PC-9 (cell line): ENCODE results near the gene DSG3. TPM values are rescaled to one million over a fixed set of nuclear protein-coding genes. Genes with fewer than 3 reads are reported as not detected.

Experiments
- BruUV-seq: library from RNA; stranded (reverse); fragments of 400-500 nt; replicated peaks from 2 replicates; lab custom pipeline; 2021; lab: Mats Ljungman, UMichigan
- CTCF ChIA-PET: fragments of 300-600 bp; sonication (Branson Sonifier 250); formaldehyde crosslinking; loops from one replicate; lab custom pipeline; 2022; ENCODE audit warnings: antibody characterized with exemption; lab: Charles Lee
- POLR2A ChIA-PET: fragments of 300-600 bp; sonication (Branson Sonifier 250); formaldehyde crosslinking; loops from one replicate; lab custom pipeline; 2022; ENCODE audit warnings: antibody characterized with exemption; ENCODE audit not compliant: unreplicated experiment; lab: Charles Lee
- DNase-seq, 2 experiments: peaks; one replicate each; pipeline versions ENCODE4 v3.0.0 to v3.0.0-alpha.2; 2015 to 2022; ENCODE audit warnings: mixed read lengths in 1 of 2
- H2AFZ ChIP-seq: fragments of 200-600 bp; sonication (generic); 2 replicates; pipeline ENCODE4 v1.8.1; 2017; ENCODE audit warnings: antibody characterized with exemption
- H3F3A ChIP-seq: fragments of 200-600 bp; sonication (generic); 2 replicates; pipeline ENCODE4 v1.8.1; 2017; ENCODE audit warnings: antibody characterized with exemption, mild to moderate bottlenecking, low read depth; ENCODE audit not compliant: insufficient read depth
- H3K27ac ChIP-seq: fragments of 200-600 bp; sonication (generic); 2 replicates; pipeline ENCODE4 v1.6.1; 2016; ENCODE audit warnings: mixed run types
- H3K27me3 ChIP-seq: fragments of 200-600 bp; sonication (generic); 2 replicates; pipeline ENCODE4 v1.6.1; 2016; ENCODE audit warnings: low read depth, mixed run types; ENCODE audit not compliant: insufficient read depth
- H3K36me3 ChIP-seq: fragments of 200-600 bp; sonication (generic); 2 replicates; pipeline ENCODE4 v1.6.1; 2016; ENCODE audit warnings: low read depth, mixed run types
- H3K4me1 ChIP-seq: fragments of 200-600 bp; sonication (generic); replicated peaks from 2 replicates; pipeline ENCODE4 v1.6.1; 2016; ENCODE audit warnings: mixed run types; ENCODE audit not compliant: insufficient read depth
- H3K4me2 ChIP-seq: fragments of 200-600 bp; sonication (generic); 2 replicates; pipeline ENCODE4 v1.6.1; 2017; ENCODE audit warnings: mixed run types
- H3K4me3 ChIP-seq: fragments of 200-600 bp; sonication (generic); 2 replicates; pipeline ENCODE4 v1.6.1; 2016; ENCODE audit warnings: mixed run types
- H3K79me2 ChIP-seq: fragments of 200-600 bp; sonication (generic); 2 replicates; pipeline ENCODE4 v1.6.1; 2017; ENCODE audit warnings: low read depth, mixed run types
- H3K9me2 ChIP-seq: fragments of 200-600 bp; sonication (generic); 2 replicates; pipeline ENCODE4 v1.8.1; 2017; ENCODE audit warnings: mild to moderate bottlenecking; ENCODE audit not compliant: insufficient read depth
- H3K9me3 ChIP-seq: fragments of 200-600 bp; sonication (generic); 2 replicates; pipeline ENCODE4 v1.8.1; 2016; ENCODE audit warnings: low read depth; ENCODE audit not compliant: insufficient read depth
- H4K20me1 ChIP-seq: fragments of 200-600 bp; sonication (generic); 2 replicates; pipeline ENCODE4 v1.8.1; 2017; ENCODE audit not compliant: insufficient read depth
- CTCF ChIP-seq: fragments of 200-600 bp; sonication (generic); conservative IDR thresholded peaks from 2 replicates; pipeline ENCODE4 v1.6.1; 2017; ENCODE audit warnings: mixed run types, antibody characterized with exemption, mild to moderate bottlenecking, moderate library complexity
- EZH2 ChIP-seq: fragments of 200-600 bp; sonication (generic); IDR thresholded peaks from 2 replicates; pipeline ENCODE4 v1.8.0; 2017; ENCODE audit warnings: antibody characterized with exemption, low read depth
- intact Hi-C: fragments of 100-400 bp; cut with micrococcal nuclease; formaldehyde crosslinking; loops from one replicate; pipeline ENCODE4 v1.10.0; 2022; ENCODE audit not compliant: unreplicated experiment
- total RNA-seq: library from RNA; stranded (reverse); gene quantifications from 2 replicates; pipeline ENCODE4 v1.2.3, GENCODE V29; 2021

The DSG3 gene
- total RNA-seq, 1 experiment from 2014 or later, result 0.13 TPM

DNA sequence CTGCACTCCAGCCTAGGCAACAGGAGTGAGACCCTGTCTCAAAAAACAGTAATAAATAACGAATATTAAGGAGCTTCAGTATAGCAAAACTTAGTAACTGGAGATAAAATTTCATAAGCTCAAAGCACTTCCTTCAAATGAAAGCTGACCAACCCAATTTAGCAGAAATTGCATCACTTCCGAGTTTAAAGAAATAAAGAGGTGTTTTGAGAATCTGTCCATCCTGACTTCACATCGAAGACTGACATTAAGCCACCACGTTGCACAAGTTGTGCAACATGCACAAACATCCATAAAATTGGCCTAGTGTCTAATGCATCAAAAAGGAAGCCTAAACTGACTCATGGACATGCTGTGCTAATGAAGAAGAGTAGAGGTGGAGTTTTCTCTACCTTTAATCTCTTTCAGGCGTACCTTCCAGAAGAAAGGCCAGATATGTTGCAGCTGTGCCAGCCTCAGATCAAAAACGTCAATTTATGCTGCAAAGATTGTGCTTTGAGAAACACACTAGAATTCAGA, 7.7 kb upstream of the DSG3 start:
- ChIA-PET CTCF (no interaction called here), POLR2A (no interaction called here)
- Histone ChIP-seq H3K4me2 (no peak overlapping the region), H3K36me3 (no peaks in the 10 kb centered on the region), H4K20me1 (no peaks in the 10 kb centered on the region), H3F3A (no peaks in the 10 kb centered on the region), H3K4me3 (no peak overlapping the region), H3K27ac (no peak overlapping the region), H2AFZ (no peak overlapping the region), H3K4me1 (no peaks in the 10 kb centered on the region), H3K27me3 (no peaks in the 10 kb centered on the region), H3K9me2 (no peaks in the 10 kb centered on the region), H3K9me3 (no peaks in the 10 kb centered on the region), H3K79me2 (no peaks in the 10 kb centered on the region)
- intact Hi-C loops, result no loop called here
- BruUV-seq, result no TSS peak
- TF ChIP-seq EZH2 (no peak), CTCF (no peak)
- DNase-seq, result no peak

DNA sequence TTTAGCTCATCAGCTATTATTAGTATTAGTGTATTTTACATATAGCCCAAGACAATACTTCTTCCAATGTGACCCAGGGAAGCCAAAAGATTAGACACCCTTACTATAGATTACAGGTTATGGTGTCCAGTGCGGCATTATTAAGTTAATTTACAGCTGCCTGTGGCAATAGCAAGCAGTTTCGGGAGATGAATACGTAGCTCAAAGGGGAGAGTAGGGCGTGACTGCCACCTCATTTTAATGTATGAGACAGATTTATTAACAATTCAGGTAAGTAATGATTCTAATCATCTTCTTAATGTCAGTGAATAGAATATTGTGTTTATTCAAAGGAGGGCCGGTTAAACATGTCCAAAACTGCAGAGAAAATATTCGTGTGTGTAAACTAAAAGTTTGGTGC, 6.8 kb upstream of the DSG3 start:
- no peak overlapping the region for H3K27ac ChIP-seq
- intact Hi-C loops, result no loop called here
- TF ChIP-seq CTCF (no peak), EZH2 (no peak)
- H4K20me1 ChIP-seq, result no peaks in the 10 kb centered on the region
- POLR2A ChIA-PET, result interaction anchor here (0.6 kb wide), 1 partner anchor 932 kb away, joined by 4 read pairs; no protein-coding TSS in a partner anchor
- H3K4me1 ChIP-seq, result no peaks in the 10 kb centered on the region
- H3K79me2 ChIP-seq, result no peaks in the 10 kb centered on the region
- no peaks in the 10 kb centered on the region for H3K36me3 ChIP-seq
- H2AFZ ChIP-seq, result no peak overlapping the region
- H3K4me2 ChIP-seq, result no peak overlapping the region
- DNase-seq, result no peak
- no peak overlapping the region for H3K4me3 ChIP-seq
- BruUV-seq, result no TSS peak
- H3K9me2 ChIP-seq, result no peaks in the 10 kb centered on the region
- CTCF ChIA-PET, result no interaction called here
- H3F3A ChIP-seq, result no peaks in the 10 kb centered on the region
- H3K27me3 ChIP-seq, result no peaks in the 10 kb centered on the region
- H3K9me3 ChIP-seq, result no peaks in the 10 kb centered on the region

DNA sequence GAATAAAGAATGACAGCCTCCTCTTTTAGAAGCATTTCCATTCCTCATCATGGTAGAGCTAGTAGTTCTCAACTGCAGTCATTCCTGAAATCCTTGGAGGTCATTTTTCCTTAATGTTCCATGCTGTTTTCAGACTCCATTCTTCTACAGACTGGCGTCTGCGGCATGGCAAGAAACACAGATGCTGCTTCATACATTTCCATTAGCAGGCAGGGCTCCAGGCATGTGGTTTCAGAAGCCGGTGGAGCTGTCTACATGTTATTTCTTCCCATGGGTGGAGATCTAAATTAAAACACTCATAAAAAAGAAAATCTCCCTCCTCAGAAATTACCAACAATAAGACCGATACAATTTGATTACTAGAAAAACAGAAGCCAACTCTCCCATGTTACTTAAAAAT, 6.0 kb upstream of the DSG3 start:
- Histone ChIP-seq H3K4me1 (no peaks in the 10 kb centered on the region), H3K9me2 (no peaks in the 10 kb centered on the region), H4K20me1 (no peaks in the 10 kb centered on the region), H3K36me3 (no peaks in the 10 kb centered on the region), H3K4me2 (no peak overlapping the region), H3K27ac (no peak overlapping the region), H3K4me3 (no peak overlapping the region), H2AFZ (no peak overlapping the region), H3F3A (no peaks in the 10 kb centered on the region), H3K9me3 (no peaks in the 10 kb centered on the region), H3K79me2 (no peaks in the 10 kb centered on the region), H3K27me3 (no peaks in the 10 kb centered on the region)
- TF ChIP-seq EZH2 (no peak), CTCF (no peak)
- ChIA-PET POLR2A (no interaction called here), CTCF (no interaction called here)
- DNase-seq, result no peak
- BruUV-seq, result no TSS peak
- intact Hi-C loops, result no loop called here
